ENCODE results near the gene PBX3.

Gene PBX3

GRCh38 chr9:125995006-125995405 lies 247.8 kb downstream of the PBX3 start:
- H3K4me3 ChIP-seq (ENCODE audit: low read depth, low read length): no peak overlapping the region
- no peak for TF ChIP-seq CTCF (IDR thresholded peaks at IDR 0.05; ENCODE audit: control insufficient read depth, extremely low read depth, insufficient read depth)
- DNase-seq (ENCODE audit: low read depth): no peak

- H3K4me3 ChIP-seq (ENCODE audit: low read depth, low read length): no peak overlapping the region
- no peak for TF ChIP-seq CTCF (IDR thresholded peaks at IDR 0.05; ENCODE audit: control insufficient read depth, extremely low read depth, insufficient read depth)
- DNase-seq (ENCODE audit: low read depth): no peak
Measured at GRCh38 chr9:125995706-125996105, 248.5 kb downstream of the PBX3 start.

GRCh38 chr9:125996791-125997190 lies 249.6 kb downstream of the PBX3 start:
- DNase-seq (ENCODE audit: low read depth): no peak
- TF ChIP-seq CTCF (IDR thresholded peaks at IDR 0.05; ENCODE audit: control insufficient read depth, extremely low read depth, insufficient read depth): no peak
- no peak overlapping the region for H3K4me3 ChIP-seq (ENCODE audit: low read depth, low read length)

- no peak for TF ChIP-seq CTCF (IDR thresholded peaks at IDR 0.05; ENCODE audit: control insufficient read depth, extremely low read depth, insufficient read depth)
- no peak overlapping the region for H3K4me3 ChIP-seq (ENCODE audit: low read depth, low read length)
- DNase-seq (ENCODE audit: low read depth): no peak
Measured at GRCh38 chr9:125997196-125997823, 250.1 kb downstream of the PBX3 start.

- H3K4me3 ChIP-seq (ENCODE audit: low read depth, low read length): no peak overlapping the region
- DNase-seq (ENCODE audit: low read depth): no peak
- no peak for TF ChIP-seq CTCF (IDR thresholded peaks at IDR 0.05; ENCODE audit: control insufficient read depth, extremely low read depth, insufficient read depth)
Measured at GRCh38 chr9:125998837-125999503, 251.8 kb downstream of the PBX3 start.

GRCh38 chr9:125999504-125999881 lies 252.3 kb downstream of the PBX3 start:
- H3K4me3 ChIP-seq (ENCODE audit: low read depth, low read length): no peak overlapping the region
- no peak for TF ChIP-seq CTCF (IDR thresholded peaks at IDR 0.05; ENCODE audit: control insufficient read depth, extremely low read depth, insufficient read depth)
- DNase-seq (ENCODE audit: low read depth): no peak

- DNase-seq (ENCODE audit: low read depth): no peak
- no peak overlapping the region for H3K4me3 ChIP-seq (ENCODE audit: low read depth, low read length)
- no peak for TF ChIP-seq CTCF (IDR thresholded peaks at IDR 0.05; ENCODE audit: control insufficient read depth, extremely low read depth, insufficient read depth)
Measured at GRCh38 chr9:126000256-126000655, 253.1 kb downstream of the PBX3 start.
